CD4-positive, alpha-beta T cell (primary cell): ENCODE data around the gene ADM2. TPM values are rescaled to one million over a fixed set of nuclear protein-coding genes. Genes with fewer than 3 reads are reported as not detected.

ENCODE experiments used
- ATAC-seq: fragments of 200-7000 bp; cut with Tn5 transposase; one replicate; pipeline ENCODE4 v1.10.0; 2022; ENCODE audit warnings: mild to moderate bottlenecking; ENCODE audit not compliant: poor library complexity
- CTCF ChIA-PET: fragments of 350-600 bp; sonication (Branson Sonifier 250); formaldehyde crosslinking; loops from one replicate; lab custom pipeline; 2021; ENCODE audit warnings: antibody characterized with exemption, inconsistent platforms; lab: Charles Lee
- POLR2A ChIA-PET: fragments of 350-600 bp; sonication (Branson Sonifier 250); formaldehyde crosslinking; loops from one replicate; lab custom pipeline; 2021; ENCODE audit warnings: antibody characterized with exemption, inconsistent platforms; lab: Charles Lee
- DNase-seq, 14 experiments: peaks; one replicate each; pipeline ENCODE4 v3.0.0-alpha.2; 2013 to 2020; ENCODE audit warnings: mixed read lengths in 2 of 14
- H3K27ac ChIP-seq, 2 donors: one replicate each; pipeline versions ENCODE4 v1.5.1 to v1.7.0; 2013; ENCODE audit warnings: low read length in 2 of 2, low read depth in 1 of 2, mild to moderate bottlenecking in 1 of 2
- H3K27me3 ChIP-seq, 2 experiments: 1 replicate in 1 of 2; 2 replicates in 1 of 2; pipeline versions ENCODE4 v1.6.1 to v1.7.0; 2013; ENCODE audit warnings: low read length in 2 of 2, control low read depth in 1 of 2, mild to moderate bottlenecking in 1 of 2, moderate library complexity in 1 of 2; ENCODE audit not compliant: insufficient read depth in 2 of 2, control insufficient read depth in 1 of 2
- H3K36me3 ChIP-seq: one replicate; pipeline ENCODE4 v1.6.1; 2013; ENCODE audit warnings: low read length, control low read depth; ENCODE audit not compliant: insufficient read depth
- H3K4me1 ChIP-seq: one replicate; pipeline ENCODE4 v1.6.1; 2013; ENCODE audit warnings: low read length, control low read depth; ENCODE audit not compliant: insufficient read depth
- H3K4me3 ChIP-seq: one replicate; pipeline ENCODE4 v1.5.1; 2013; ENCODE audit warnings: mild to moderate bottlenecking, low read length, moderate library complexity
- H3K9me3 ChIP-seq, 2 experiments: 1 replicate in 1 of 2; 2 replicates in 1 of 2; pipeline versions ENCODE4 v1.6.1 to v1.7.0; 2013; ENCODE audit warnings: low read length in 2 of 2, mild to moderate bottlenecking in 2 of 2, control low read depth in 1 of 2, moderate library complexity in 1 of 2; ENCODE audit not compliant: control insufficient read depth in 1 of 2, insufficient read depth in 1 of 2
- H3K27ac Mint-ChIP-seq: one replicate; pipeline ENCODE4 v1.8.0; 2020; ENCODE audit warnings: mixed read lengths
- H3K27me3 Mint-ChIP-seq: one replicate; pipeline ENCODE4 v1.8.0; 2021; ENCODE audit warnings: mixed read lengths
- H3K36me3 Mint-ChIP-seq: one replicate; pipeline ENCODE4 v1.8.0; 2021; ENCODE audit warnings: low read depth, mixed read lengths
- H3K4me1 Mint-ChIP-seq: one replicate; pipeline ENCODE4 v1.8.0; 2021; ENCODE audit warnings: low read depth, mixed read lengths
- H3K4me3 Mint-ChIP-seq: one replicate; pipeline ENCODE4 v1.8.0; 2020; ENCODE audit warnings: mild to moderate bottlenecking, mixed read lengths
- H3K9me3 Mint-ChIP-seq: one replicate; pipeline ENCODE4 v1.8.0; 2020; ENCODE audit warnings: mixed read lengths
- CTCF ChIP-seq: fragments of 200-600 bp; IDR thresholded peaks from one replicate; pipeline ENCODE4 v1.8.0; 2022; ENCODE audit warnings: antibody characterized with exemption, mild to moderate bottlenecking
- intact Hi-C, 2 experiments: fragments of 100-400 bp; cut with DNase I in 1 of 2; cut with micrococcal nuclease in 1 of 2; formaldehyde crosslinking; loops; one replicate each; pipeline versions ENCODE4 v1.15.1 to v1.9.0; 2023 to 2025; cut with DNase I, micrococcal nuclease
- total RNA-seq, 174 experiments: library from RNA in 2 of 174; stranded (reverse) in 2 of 174; gene quantifications; one replicate each; pipeline ENCODE4 v1.2.3 and lab custom pipeline; 2021 to 2026

The ADM2 gene
- total RNA-seq, 2 experiments from 2014 or later, result 1.1 to 1.6 TPM

GRCh38 chr22:50439314-50439870, 42.0 kb upstream of the ADM2 start:
- Mint-ChIP-seq H3K27me3 (no peaks in the 10 kb centered on the region), H3K9me3 (no peaks in the 10 kb centered on the region), H3K36me3 (peaks cover 32% of the 10 kb centered on the region), H3K4me1 (no peaks in the 10 kb centered on the region), H3K4me3 (no peak overlapping the region), H3K27ac (no peak overlapping the region)
- DNase-seq, result peak in 1 of 14 experiments; percentile 20
- intact Hi-C loops, result no loop called here
- ChIA-PET CTCF (interaction anchor here (1.2 kb wide), 1 partner anchor 181 kb away, joined by 4 read pairs; no protein-coding TSS in a partner anchor), POLR2A (interaction anchor here (0.8 kb wide), 1 partner anchor 86 kb away, joined by 3 read pairs; the partner anchor contains the start of gene SCO2)
- Histone ChIP-seq H3K27ac (no peak overlapping the region), H3K4me1 (peaks cover 3% of the 10 kb centered on the region), H3K36me3 (peaks cover 64% of the 10 kb centered on the region), H3K4me3 (no peak overlapping the region), H3K27me3 (no peaks in the 10 kb centered on the region), H3K9me3 (no peaks in the 10 kb centered on the region)
- TF ChIP-seq CTCF, result no peak
- ATAC-seq, result no peak

- POLR2A ChIA-PET, result interaction anchor here (0.8 to 1.9 kb wide), 2 partner anchors 86 kb away, joined by 3 to 5 read pairs; partner anchors contain the start of gene SCO2
- Histone ChIP-seq H3K36me3 (peaks cover 61% of the 10 kb centered on the region), H3K9me3 (no peaks in the 10 kb centered on the region), H3K4me3 (no peak overlapping the region), H3K4me1 (peaks cover 8% of the 10 kb centered on the region), H3K27me3 (no peaks in the 10 kb centered on the region), H3K27ac (no peak overlapping the region)
- Mint-ChIP-seq H3K4me3 (no peak overlapping the region), H3K27ac (no peak overlapping the region), H3K36me3 (peaks cover 33% of the 10 kb centered on the region), H3K27me3 (no peaks in the 10 kb centered on the region), H3K9me3 (no peaks in the 10 kb centered on the region), H3K4me1 (no peaks in the 10 kb centered on the region)
- DNase-seq (peak in 1 of 14 experiments; percentile 10), ATAC-seq (no peak)
- CTCF ChIA-PET, result no interaction called here
- TF ChIP-seq CTCF, result no peak
- intact Hi-C loops, result no loop called here
Observed at GRCh38 chr22:50439871-50440331, 41.4 kb upstream of the ADM2 start.

- POLR2A ChIA-PET, result interaction anchor here (1.9 kb wide), 1 partner anchor 85 kb away, joined by 5 read pairs; the partner anchor contains the start of gene SCO2
Observed at GRCh38 chr22:50440544-50441249, 40.6 kb upstream of the ADM2 start.

More at GRCh38 chr22:50440544-50441249, 40.6 kb upstream of the ADM2 start:
- Histone ChIP-seq H3K36me3 (peaks cover 60% of the 10 kb centered on the region), H3K9me3 (no peaks in the 10 kb centered on the region), H3K4me3 (no peak overlapping the region), H3K27ac (peak overlapping the region in 1 of 2 donors; percentile 29), H3K27me3 (no peaks in the 10 kb centered on the region), H3K4me1 (peaks cover 16% of the 10 kb centered on the region)
- H3K9me3 Mint-ChIP-seq, result no peaks in the 10 kb centered on the region
- H3K27ac Mint-ChIP-seq, result no peak overlapping the region
- H3K4me1 Mint-ChIP-seq, result no peaks in the 10 kb centered on the region
- no peak overlapping the region for H3K4me3 Mint-ChIP-seq
- CTCF ChIA-PET, result no interaction called here
- TF ChIP-seq CTCF, result no peak
- DNase-seq (peak in 1 of 14 experiments; percentile 28), ATAC-seq (no peak)
- intact Hi-C loops, result no loop called here
- H3K36me3 Mint-ChIP-seq, result peaks cover 33% of the 10 kb centered on the region
- no peaks in the 10 kb centered on the region for H3K27me3 Mint-ChIP-seq
